NCI-H1694 (cell line): ENCODE data around the gene SNF8.
"Not testable (repeated sequence)": the region's sequence is repeated elsewhere in the genome, so short reads cannot be mapped to it uniquely, and the experiment has no call there.

Experiments used
- DNase-seq: peaks from one replicate; lab custom pipeline; 2025; lab: John Stamatoyannopoulos, UW

Gene SNF8, protein sequence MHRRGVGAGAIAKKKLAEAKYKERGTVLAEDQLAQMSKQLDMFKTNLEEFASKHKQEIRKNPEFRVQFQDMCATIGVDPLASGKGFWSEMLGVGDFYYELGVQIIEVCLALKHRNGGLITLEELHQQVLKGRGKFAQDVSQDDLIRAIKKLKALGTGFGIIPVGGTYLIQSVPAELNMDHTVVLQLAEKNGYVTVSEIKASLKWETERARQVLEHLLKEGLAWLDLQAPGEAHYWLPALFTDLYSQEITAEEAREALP

GRCh38 chr17:48944515-48945260 lies at the start of gene SNF8:
Gene SNF8, minus strand, starts transcription at chr17:48944842. Its CDS starts 108 bp downstream, at chr17:48944734.
- peak; percentile 71 for DNase-seq

DNA sequence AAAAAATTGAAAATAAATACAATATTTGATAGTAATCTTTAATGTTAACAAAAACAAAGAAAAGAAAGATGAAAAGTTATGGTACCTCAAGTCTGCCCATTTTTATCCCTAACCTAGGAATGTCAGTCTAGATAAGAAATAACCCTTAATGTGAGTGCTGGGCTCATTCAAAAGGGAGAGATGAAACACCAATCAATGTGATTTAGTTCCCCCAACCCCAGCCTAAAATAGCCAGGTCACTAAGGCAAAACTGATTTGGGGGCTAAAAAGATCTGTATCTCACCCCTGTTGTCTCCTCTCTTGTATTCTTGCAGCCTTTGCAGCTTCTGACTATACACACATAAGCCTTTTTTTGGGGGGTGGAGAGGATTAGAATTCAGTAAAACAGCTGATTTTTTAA lies 49.3 kb upstream of the SNF8 start:
- DNase-seq: no peak

GRCh38 chr17:48993305-48993704 lies 48.7 kb upstream of the SNF8 start:
- no peak for DNase-seq

GRCh38 chr17:48992444-48992843 lies 47.8 kb upstream of the SNF8 start:
- DNase-seq: no peak

GRCh38 chr17:48990882-48991357 lies 46.3 kb upstream of the SNF8 start:
- no peak for DNase-seq

- no peak for DNase-seq
Measured at GRCh38 chr17:48989100-48989499, 44.5 kb upstream of the SNF8 start.

GRCh38 chr17:48985436-48986245 lies 41.0 kb upstream of the SNF8 start:
- no peak for DNase-seq

- no peak for DNase-seq
Measured at GRCh38 chr17:48981927-48982539, 37.4 kb upstream of the SNF8 start.

DNA sequence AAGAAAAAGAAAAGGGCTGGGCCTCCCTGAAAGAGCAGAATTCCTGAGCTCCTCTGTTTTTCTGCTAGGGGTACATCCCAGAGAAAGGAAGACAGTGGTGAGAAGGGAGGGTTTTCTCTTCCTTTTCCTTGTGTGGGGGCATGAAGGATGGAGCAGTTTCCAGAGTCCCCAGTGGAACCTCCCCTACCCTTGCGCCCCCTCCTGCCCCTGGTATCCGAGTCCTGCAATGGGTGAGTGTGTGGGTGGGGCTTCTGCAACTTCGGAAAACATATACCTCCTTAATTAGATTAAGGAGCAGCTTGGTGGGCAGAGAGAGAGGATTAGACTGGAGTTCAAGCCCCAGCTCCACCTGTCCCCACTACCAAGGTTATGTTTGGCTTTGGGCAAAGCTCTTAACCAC lies 29.2 kb upstream of the SNF8 start:
- DNase-seq: no peak

- DNase-seq: no peak
Measured at GRCh38 chr17:48972749-48973097, 28.1 kb upstream of the SNF8 start.

DNA sequence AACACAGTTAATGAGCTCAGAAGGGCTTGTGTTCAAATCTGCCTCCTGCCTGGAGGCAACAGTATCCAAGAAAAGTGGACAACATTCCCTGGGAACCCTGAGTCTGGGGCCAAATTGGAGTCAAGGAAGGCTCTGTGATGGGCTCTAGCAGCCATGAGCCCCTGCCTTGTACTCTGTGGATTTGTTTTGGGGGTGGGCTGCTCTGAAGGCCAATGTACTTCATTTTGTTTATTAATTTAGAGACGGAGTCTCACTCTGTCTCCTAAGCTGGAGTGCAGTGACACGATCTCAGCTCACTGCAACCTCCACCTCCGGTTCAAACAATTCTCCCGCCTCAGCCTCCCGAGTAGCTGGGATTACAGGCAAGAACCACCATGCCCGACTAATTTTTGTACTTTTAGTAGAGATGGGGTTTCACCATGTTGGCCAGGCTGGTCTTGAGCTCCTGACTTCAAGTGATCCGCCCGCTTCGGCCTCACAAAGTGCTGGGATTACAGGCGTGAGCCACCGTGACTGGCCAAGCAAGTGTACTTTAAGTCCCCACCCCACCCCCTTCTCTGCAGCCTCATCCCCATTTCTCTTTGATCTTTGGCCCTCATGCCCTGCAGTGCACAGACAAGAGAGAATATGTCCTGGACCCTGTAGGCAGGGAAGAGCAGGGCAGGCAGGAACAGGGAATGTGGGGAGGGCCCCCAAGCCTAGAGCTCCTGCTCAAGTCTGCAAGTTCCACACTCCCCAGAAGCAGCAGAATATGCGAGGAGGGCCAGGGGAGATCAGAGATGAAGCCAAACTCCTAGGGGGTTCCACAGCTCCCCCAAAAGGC lies 26.4 kb upstream of the SNF8 start:
- no peak for DNase-seq

GRCh38 chr17:48970224-48970623 lies 25.6 kb upstream of the SNF8 start:
- DNase-seq: no peak

- DNase-seq: no peak
Measured at GRCh38 chr17:48961516-48962233, 17.0 kb upstream of the SNF8 start.

DNA sequence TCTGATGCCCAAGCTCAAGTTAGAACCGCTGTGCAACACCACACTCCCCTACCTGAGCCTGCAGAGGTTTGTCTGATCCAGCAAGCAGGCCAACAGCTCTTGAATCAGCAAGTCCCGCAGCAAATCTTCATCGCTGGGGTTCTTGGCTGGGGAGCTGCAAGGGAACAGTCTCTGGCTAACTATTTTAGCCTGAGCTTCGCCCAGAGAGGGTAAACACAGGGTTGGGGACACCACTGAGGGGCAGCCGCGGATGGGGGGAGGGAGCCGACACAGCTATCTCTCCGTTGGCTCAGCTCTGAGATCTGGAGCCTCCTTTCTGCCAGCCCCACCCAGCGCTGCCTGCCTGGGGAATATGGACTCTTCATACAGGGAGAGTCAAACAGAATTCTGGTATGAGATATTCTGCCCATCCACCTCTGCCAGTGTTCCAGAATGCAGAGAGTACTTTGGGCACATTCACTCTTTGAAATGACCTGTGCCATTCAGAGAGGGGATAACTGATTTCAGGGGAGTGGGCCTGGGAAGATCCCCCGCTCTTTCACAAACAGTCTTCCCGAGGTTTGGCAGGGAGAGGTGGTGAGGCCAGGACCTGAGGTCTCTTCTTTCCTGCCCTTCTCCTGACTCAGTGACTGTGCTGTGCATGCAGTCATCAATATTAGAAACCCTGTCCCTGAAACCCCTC lies 16.3 kb upstream of the SNF8 start:
- DNase-seq: no peak

- DNase-seq: no peak
Measured at GRCh38 chr17:48954300-48954755, 9.7 kb upstream of the SNF8 start.

DNA sequence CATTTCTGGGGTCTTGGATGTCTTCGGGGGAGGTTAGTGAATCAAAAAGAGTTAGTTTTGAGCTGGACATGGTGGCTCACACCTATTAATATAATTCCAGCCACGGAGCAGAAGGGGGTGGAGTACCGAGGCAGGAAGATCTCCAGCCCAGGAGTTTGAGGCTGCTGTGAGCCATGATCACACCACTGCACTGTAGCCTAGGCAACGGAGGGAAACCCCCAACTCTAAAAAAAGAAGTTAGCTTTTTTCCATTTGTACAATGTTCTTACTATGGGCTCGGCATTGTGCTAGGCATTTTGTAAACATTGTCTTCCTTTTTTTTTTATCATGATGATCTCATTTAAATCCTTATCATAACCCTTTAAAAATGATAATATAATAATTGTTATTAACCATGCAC lies 8.3 kb upstream of the SNF8 start:
- no peak for DNase-seq

DNA sequence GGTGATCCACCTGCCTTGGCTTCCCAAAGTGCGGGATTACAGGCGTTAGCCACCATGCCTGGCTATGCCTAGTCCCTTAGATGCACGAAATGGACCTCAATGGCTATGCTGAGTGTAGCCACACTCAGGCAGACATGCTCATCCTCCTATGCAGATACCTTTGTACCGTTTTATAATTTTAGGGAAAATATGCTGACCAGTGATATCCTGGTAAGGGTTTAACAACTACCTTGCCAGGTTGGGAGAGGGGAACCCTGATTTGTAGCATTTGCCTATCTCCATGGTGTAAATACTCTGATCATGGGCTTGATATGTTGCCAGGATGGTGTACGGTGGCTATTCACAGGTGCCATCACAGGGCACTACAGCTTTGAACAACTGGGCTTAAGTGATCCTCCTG lies 6.9 kb upstream of the SNF8 start:
- DNase-seq: no peak

DNA sequence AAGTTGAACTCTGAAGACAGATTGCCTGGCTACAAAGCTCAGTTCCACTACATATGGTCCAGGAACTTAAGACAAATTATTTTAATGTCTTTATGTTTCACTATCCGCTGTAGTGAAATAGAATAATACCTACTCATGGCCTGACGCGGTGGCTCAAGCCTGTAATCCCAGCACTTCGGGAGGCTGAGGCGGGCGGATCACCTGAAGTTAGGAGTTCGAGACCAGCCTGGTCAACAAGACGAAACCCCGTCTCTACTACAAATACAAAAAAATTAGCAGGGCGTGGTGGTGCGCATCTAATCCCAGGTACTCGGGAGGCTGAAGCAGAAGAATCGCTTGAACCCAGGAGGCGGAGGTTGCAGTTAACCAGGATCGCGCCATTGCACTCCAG lies 614 bp upstream of the SNF8 start:
- not testable (repeated sequence) for DNase-seq

- no peak for DNase-seq
Measured at GRCh38 chr17:48933035-48933434, 11.6 kb downstream of the SNF8 start.

DNA sequence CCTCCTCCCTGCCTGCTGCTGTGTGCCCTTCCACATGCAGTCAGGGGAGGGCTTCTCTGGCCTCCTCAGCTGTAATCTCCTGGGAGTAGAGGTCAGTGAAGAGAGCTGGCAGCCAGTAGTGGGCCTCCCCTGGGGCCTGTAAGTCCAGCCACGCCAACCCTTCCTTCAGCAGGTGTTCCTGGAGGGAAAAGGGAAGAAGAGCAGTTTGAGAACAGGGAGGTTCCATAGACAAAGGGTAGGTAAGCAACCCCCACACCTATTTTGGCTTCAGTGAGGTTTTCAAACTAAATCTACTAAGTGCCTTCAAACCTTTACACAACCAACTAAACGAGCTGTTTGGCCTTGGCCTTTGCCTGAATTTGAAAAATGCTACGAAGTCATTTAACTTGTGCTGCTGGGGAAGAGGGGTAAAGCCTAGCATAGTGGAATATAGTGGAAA lies 14.2 kb downstream of the SNF8 start:
- no peak for DNase-seq
